CD4-positive, alpha-beta memory T cell (primary cell): Measurements from ENCODE around the gene MYT1. TPM values are rescaled to one million over a fixed set of nuclear protein-coding genes. Genes with fewer than 3 reads are reported as not detected.
"Not testable (repeated sequence)": the region's sequence is repeated elsewhere in the genome, so short reads cannot be mapped to it uniquely, and the experiment has no call there.

Source experiments
- CTCF ChIA-PET: fragments of 350-600 bp; sonication (Branson Sonifier 250); formaldehyde crosslinking; loops from one replicate; lab custom pipeline; 2021; ENCODE audit warnings: inconsistent platforms; ENCODE audit not compliant: partially characterized antibody; lab: Charles Lee
- POLR2A ChIA-PET: fragments of 350-600 bp; sonication (Branson Sonifier 250); formaldehyde crosslinking; loops from one replicate; lab custom pipeline; 2021; ENCODE audit not compliant: partially characterized antibody; lab: Charles Lee
- DNase-seq, 5 donors: peaks; one replicate each; pipeline versions ENCODE4 v3.0.0 to v3.0.0-alpha.2; 2020 to 2022; ENCODE audit warnings: mixed read lengths in 1 of 5
- H3K27ac ChIP-seq: one replicate; pipeline ENCODE4 v1.7.0; 2013; ENCODE audit warnings: low read depth, low read length
- H3K27me3 ChIP-seq: 2 replicates; pipeline ENCODE4 v1.7.0; 2013; ENCODE audit warnings: mild to moderate bottlenecking, low read length, moderate library complexity; ENCODE audit not compliant: insufficient read depth
- H3K36me3 ChIP-seq: 2 replicates; pipeline ENCODE4 v1.7.0; 2013; ENCODE audit warnings: mild to moderate bottlenecking, low read length, moderate library complexity; ENCODE audit not compliant: insufficient read depth
- H3K4me1 ChIP-seq: 2 replicates; pipeline ENCODE4 v1.7.0; 2013; ENCODE audit warnings: mild to moderate bottlenecking, low read length, moderate library complexity; ENCODE audit not compliant: insufficient read depth
- H3K4me3 ChIP-seq, 2 donors: one replicate each; pipeline ENCODE4 v1.7.0; 2013; ENCODE audit warnings: low read length in 2 of 2, mild to moderate bottlenecking in 1 of 2
- H3K9me3 ChIP-seq, 2 donors: one replicate each; pipeline ENCODE4 v1.7.0; 2013; ENCODE audit warnings: low read length in 2 of 2, control low read depth in 1 of 2; ENCODE audit not compliant: control insufficient read depth in 1 of 2
- H3K27ac Mint-ChIP-seq, 7 donors: one replicate each; pipeline ENCODE4 v1.8.0; 2020 to 2021; ENCODE audit warnings: mixed read lengths in 7 of 7, mild to moderate bottlenecking in 6 of 7, inconsistent platforms in 3 of 7, moderate library complexity in 3 of 7
- H3K27me3 Mint-ChIP-seq, 2 donors: one replicate each; pipeline ENCODE4 v1.8.0; 2020 to 2021; ENCODE audit warnings: mixed read lengths in 2 of 2
- H3K36me3 Mint-ChIP-seq, 2 donors: one replicate each; pipeline ENCODE4 v1.8.0; 2020 to 2021; ENCODE audit warnings: mixed read lengths in 2 of 2, inconsistent platforms in 1 of 2, mild to moderate bottlenecking in 1 of 2
- H3K4me1 Mint-ChIP-seq, 4 donors: one replicate each; pipeline ENCODE4 v1.8.0; 2020 to 2021; ENCODE audit warnings: mixed read lengths in 4 of 4, mild to moderate bottlenecking in 1 of 4
- H3K4me3 Mint-ChIP-seq, 8 donors: one replicate each; pipeline ENCODE4 v1.8.0; 2020 to 2021; ENCODE audit warnings: mixed read lengths in 8 of 8, mild to moderate bottlenecking in 7 of 8, moderate library complexity in 6 of 8, inconsistent platforms in 3 of 8
- H3K9me3 Mint-ChIP-seq, 8 donors: one replicate each; pipeline ENCODE4 v1.8.0; 2020 to 2021; ENCODE audit warnings: mixed read lengths in 8 of 8, mild to moderate bottlenecking in 5 of 8, inconsistent platforms in 3 of 8, moderate library complexity in 1 of 8
- intact Hi-C: fragments of 100-400 bp; cut with micrococcal nuclease; formaldehyde crosslinking; loops from one replicate; pipeline ENCODE4 v1.15.1; 2023
- polyA plus RNA-seq, 2 donors: library from polyadenylated mRNA; unstranded; fragments of 300-500 nt; fragmentation: Illumina TruSeq; gene quantifications; one replicate each; pipeline ENCODE4 v1.2.3, GENCODE V29; 2021
- total RNA-seq, 2 experiments: library from RNA; stranded (reverse); gene quantifications; one replicate each; pipeline ENCODE4 v1.2.3, GENCODE V29; 2021

The MYT1 gene
- total and polyA plus RNA-seq, 4 experiments from 2014 or later = not detected

- peak overlapping the region in 1 of 8 donors; percentile 27 for H3K4me3 Mint-ChIP-seq
- H3K27ac Mint-ChIP-seq = no peak overlapping the region
- H3K36me3 Mint-ChIP-seq = peaks cover 7 to 8% of the 10 kb centered on the region in 2 donors
- no peak for DNase-seq
- H3K27me3 Mint-ChIP-seq = no peaks in the 10 kb centered on the region
- POLR2A ChIA-PET = interaction anchor here (1.6 kb wide), 1 partner anchor 18 kb away, joined by 3 read pairs; no protein-coding TSS in a partner anchor
- Histone ChIP-seq H3K36me3 (no peaks in the 10 kb centered on the region), H3K4me1 (peaks cover 3% of the 10 kb centered on the region), H3K27ac (no peak overlapping the region), H3K9me3 (no peaks in the 10 kb centered on the region), H3K27me3 (no peaks in the 10 kb centered on the region), H3K4me3 (no peak overlapping the region)
- H3K9me3 Mint-ChIP-seq = peaks cover 0 to 5% (median under 1%) of the 10 kb centered on the region in 8 donors
- H3K4me1 Mint-ChIP-seq = peaks cover 6 to 39% (median 14%) of the 10 kb centered on the region in 4 donors
- intact Hi-C loops = no loop called here
- CTCF ChIA-PET = no interaction called here
Observed at GRCh38 chr20:64279826-64280459, 115.7 kb downstream of the MYT1 start.

- POLR2A ChIA-PET = interaction anchor here (0.8 kb wide), 1 partner anchor 21 kb away, joined by 3 read pairs; no protein-coding TSS in a partner anchor
- Mint-ChIP-seq H3K4me3 (no peak overlapping the region), H3K4me1 (peaks cover 6 to 36% (median 12%) of the 10 kb centered on the region in 4 donors), H3K9me3 (peaks cover 0 to 5% (median under 1%) of the 10 kb centered on the region in 8 donors), H3K27me3 (no peaks in the 10 kb centered on the region), H3K27ac (peak overlapping the region in 1 of 7 donors; percentile 23), H3K36me3 (peaks cover 5 to 8% of the 10 kb centered on the region in 2 donors)
- Histone ChIP-seq H3K4me3 (no peak overlapping the region), H3K27ac (no peak overlapping the region), H3K36me3 (no peaks in the 10 kb centered on the region), H3K4me1 (peaks cover 3% of the 10 kb centered on the region), H3K27me3 (no peaks in the 10 kb centered on the region), H3K9me3 (no peaks in the 10 kb centered on the region)
- CTCF ChIA-PET = no interaction called here
- DNase-seq = no peak
- intact Hi-C loops = no loop called here
Observed at GRCh38 chr20:64280460-64280843, 116.2 kb downstream of the MYT1 start.

GRCh38 chr20:64283646-64284045 is 119.4 kb downstream of the MYT1 start:
- peaks cover 6 to 36% (median 12%) of the 10 kb centered on the region in 4 donors for H3K4me1 Mint-ChIP-seq
- ChIA-PET POLR2A (no interaction called here), CTCF (no interaction called here)
- no peaks in the 10 kb centered on the region for H3K9me3 ChIP-seq
- H3K36me3 Mint-ChIP-seq = no peaks in the 10 kb centered on the region
- no peak overlapping the region for H3K4me3 Mint-ChIP-seq
- H3K27me3 Mint-ChIP-seq = no peaks in the 10 kb centered on the region
- no peak for DNase-seq
- H3K4me3 ChIP-seq = no peak overlapping the region
- H3K27me3 ChIP-seq = no peaks in the 10 kb centered on the region
- H3K36me3 ChIP-seq = no peaks in the 10 kb centered on the region
- no peak overlapping the region for H3K27ac Mint-ChIP-seq
- intact Hi-C loops = no loop called here
- no peak overlapping the region for H3K27ac ChIP-seq
- peaks cover 0 to 5% (median under 1%) of the 10 kb centered on the region in 8 donors for H3K9me3 Mint-ChIP-seq
- H3K4me1 ChIP-seq = peaks cover 3% of the 10 kb centered on the region

GRCh38 chr20:64285579-64286446 is 121.6 kb downstream of the MYT1 start:
- H3K4me1 Mint-ChIP-seq = peaks cover 6 to 17% (median 8%) of the 10 kb centered on the region in 4 donors
- H3K4me1 ChIP-seq, H3K4me3 ChIP-seq, H3K9me3 ChIP-seq, H3K27me3 Mint-ChIP-seq, H3K4me3 Mint-ChIP-seq, H3K27me3 ChIP-seq, intact Hi-C loops, H3K36me3 Mint-ChIP-seq, H3K36me3 ChIP-seq, H3K27ac ChIP-seq, H3K9me3 Mint-ChIP-seq: not testable (repeated sequence)
- CTCF ChIA-PET = interaction anchor here (1.6 kb wide), 1 partner anchor 25 kb away, joined by 3 read pairs; no protein-coding TSS in a partner anchor
- POLR2A ChIA-PET = interaction anchor here (1.0 kb wide), 1 partner anchor 30 kb away, joined by 4 read pairs; the partner anchor contains the start of gene PCMTD2
- DNase-seq = peak; percentile 71 to 90 (median 77)
- peak overlapping the region in 2 of 7 donors; percentile 47 to 84 for H3K27ac Mint-ChIP-seq

GRCh38 chr20:64286447-64287263 is 122.4 kb downstream of the MYT1 start:
- H3K27me3 ChIP-seq, intact Hi-C loops, H3K36me3 Mint-ChIP-seq, H3K4me3 Mint-ChIP-seq, H3K36me3 ChIP-seq, H3K9me3 Mint-ChIP-seq, H3K27me3 Mint-ChIP-seq, H3K9me3 ChIP-seq, H3K4me3 ChIP-seq, H3K4me1 Mint-ChIP-seq, H3K4me1 ChIP-seq, H3K27ac ChIP-seq: not testable (repeated sequence)
- H3K27ac Mint-ChIP-seq = peak overlapping the region in 1 of 7 donors; percentile 84
- ChIA-PET CTCF (interaction anchor here (1.6 kb wide), 1 partner anchor 25 kb away, joined by 3 read pairs; no protein-coding TSS in a partner anchor), POLR2A (interaction anchor here (1.0 kb wide), 1 partner anchor 31 kb away, joined by 4 read pairs; the partner anchor contains the start of gene PCMTD2)
- peak in 1 of 5 donors; percentile 56 for DNase-seq

- H3K27ac Mint-ChIP-seq, H3K27ac ChIP-seq, CTCF ChIA-PET, H3K4me3 ChIP-seq, H3K9me3 Mint-ChIP-seq, H3K4me3 Mint-ChIP-seq, H3K27me3 ChIP-seq, H3K27me3 Mint-ChIP-seq, H3K36me3 ChIP-seq, H3K4me1 ChIP-seq, intact Hi-C loops, DNase-seq, H3K4me1 Mint-ChIP-seq, POLR2A ChIA-PET, H3K9me3 ChIP-seq, H3K36me3 Mint-ChIP-seq: not testable (repeated sequence)
Observed at GRCh38 chr20:64287264-64287590, 123.0 kb downstream of the MYT1 start.
